K562 (cell line): ENCODE measurements around the gene RO60. TPM values are rescaled to one million over a fixed set of nuclear protein-coding genes. Genes with fewer than 3 reads are reported as not detected.

ENCODE experiments used
- BCOR ChIP-seq: fragments of 450-650 bp; IDR thresholded peaks from 2 replicates; pipeline ENCODE4 v1.6.1; 2016
- CBFA2T2 ChIP-seq: fragments of 450-650 bp; conservative IDR thresholded peaks from 2 replicates; pipeline ENCODE4 v1.6.1; 2017; ENCODE audit warnings: mild to moderate bottlenecking
- CBFA2T3 ChIP-seq: fragments of 450-650 bp; IDR thresholded peaks from 2 replicates; pipeline ENCODE4 v1.6.1; 2017
- CHD2 ChIP-seq: IDR thresholded peaks from 2 replicates; pipeline ENCODE4 v1.6.1; 2011; ENCODE audit warnings: low read depth, low read length
- DPF2 ChIP-seq: fragments of 450-650 bp; IDR thresholded peaks from 2 replicates; pipeline ENCODE4 v1.6.1; 2016
- EGR1 ChIP-seq: fragments of 450-650 bp; conservative IDR thresholded peaks from 2 replicates; pipeline ENCODE4 v1.6.1; 2017; ENCODE audit warnings: mild to moderate bottlenecking
- EP300 ChIP-seq: IDR thresholded peaks from 2 replicates; pipeline ENCODE4 v1.6.1; 2012; ENCODE audit warnings: low read length, improper control_type of control experiment
- HDAC1 ChIP-seq, 2 experiments: fragments of 450-650 bp; IDR thresholded peaks; 2 replicates each; pipeline ENCODE4 v1.6.1; 2016 to 2017; ENCODE audit warnings: inconsistent platforms in 1 of 2, mild to moderate bottlenecking in 1 of 2, moderate library complexity in 1 of 2
- HDAC2 ChIP-seq: fragments of 450-650 bp; IDR thresholded peaks from 2 replicates; pipeline ENCODE4 v1.6.1; 2016; ENCODE audit warnings: mild to moderate bottlenecking
- JUND ChIP-seq, 2 experiments: IDR thresholded peaks; 2 replicates in 1 of 2; 3 replicates in 1 of 2; pipeline ENCODE4 v1.6.1; 2011; ENCODE audit warnings: borderline replicate concordance in 2 of 2, low read depth in 2 of 2, low read length in 2 of 2, improper control_type of control experiment in 1 of 2, missing biosample characterization in 1 of 2, missing genetic modification characterization in 1 of 2, missing genetic modification reagents in 1 of 2
- KDM1A ChIP-seq, 2 experiments: fragments of 450-650 bp; IDR thresholded peaks; 2 replicates each; pipeline ENCODE4 v1.6.1; 2016; ENCODE audit warnings: mild to moderate bottlenecking in 2 of 2
- MTA2 ChIP-seq: fragments of 450-650 bp; IDR thresholded peaks from 2 replicates; pipeline ENCODE4 v1.6.1; 2016; ENCODE audit warnings: low read depth
- NCOA6 ChIP-seq: fragments of 450-650 bp; IDR thresholded peaks from 2 replicates; pipeline ENCODE4 v1.6.1; 2017; ENCODE audit warnings: mild to moderate bottlenecking
- NR2C1 ChIP-seq, 2 experiments: fragments of 450-650 bp; IDR thresholded peaks; 2 replicates each; pipeline ENCODE4 v1.6.1; 2017; ENCODE audit warnings: mild to moderate bottlenecking in 2 of 2, antibody characterized with exemption in 1 of 2, inconsistent platforms in 1 of 2, missing compliant biosample characterization in 1 of 2, missing genetic modification characterization in 1 of 2
- SOX6 ChIP-seq: fragments of 450-650 bp; IDR thresholded peaks from 2 replicates; pipeline ENCODE4 v1.6.1; 2014; ENCODE audit warnings: mild to moderate bottlenecking
- STAT5A ChIP-seq: IDR thresholded peaks from 2 replicates; pipeline ENCODE4 v1.6.1; 2012; ENCODE audit warnings: low read length, inconsistent platforms, borderline replicate concordance
- TCF3 ChIP-seq: sonication (generic); formaldehyde crosslinking; IDR thresholded peaks from 2 replicates; pipeline ENCODE4 v1.4.0; 2020; ENCODE audit warnings: mild to moderate bottlenecking, missing genetic modification reagents
- ZNF121 ChIP-seq: sonication (generic); formaldehyde crosslinking; conservative IDR thresholded peaks from 2 replicates; pipeline ENCODE4 v1.8.0; 2022; ENCODE audit warnings: missing genetic modification reagents
- polyA plus RNA-seq, 8 experiments: library from polyadenylated mRNA; depleted of rRNA in 4 of 8; stranded (reverse) in 5 of 8; unstranded in 3 of 8; fragments of >200 nt; fragmentation: Nextera tagmentation in 2 of 8; fragmentation: Illumina TruSeq in 1 of 8; extraction: Ambion mirVana in 2 of 8; extraction: Trizol in 1 of 8; gene quantifications; 2 replicates each; pipeline versions ENCODE4 v1.2.1 to v1.2.3, GENCODE V29; 2011 to 2014; ENCODE audit warnings: inconsistent platforms in 1 of 8, missing spikeins in 1 of 8
- total RNA-seq, 7 experiments: library from RNA; depleted of rRNA in 6 of 7; stranded (reverse); fragments of >200 nt in 6 of 7; fragmentation: Illumina TruSeq in 2 of 7; extraction: Trizol in 2 of 7; gene quantifications; 2 replicates each; pipeline versions ENCODE4 v1.2.1 to v1.2.3, GENCODE V29; 2011 to 2021; ENCODE audit warnings: low replicate concordance in 1 of 7
- TF ChIP-seq, protein P1 (sequence below): fragments of 450-650 bp; conservative IDR thresholded peaks from 2 replicates; pipeline ENCODE4 v1.6.1; 2016; ENCODE audit warnings: missing genetic modification characterization, low read depth, mild to moderate bottlenecking, missing compliant biosample characterization, moderate library complexity
- TF ChIP-seq, protein P2 (sequence below), 3 experiments: IDR thresholded peaks in 2 of 3; conservative IDR thresholded peaks in 1 of 3; 2 replicates each; pipeline ENCODE4 v1.5.1; 2011 to 2012; ENCODE audit warnings: low read length in 3 of 3, mild to moderate bottlenecking in 3 of 3, control low read depth in 2 of 3, improper control_type of control experiment in 1 of 3, inconsistent platforms in 1 of 3, low read depth in 1 of 3, mixed read lengths in 1 of 3, moderate library complexity in 1 of 3; ENCODE audit not compliant: insufficient read depth in 2 of 3
- TF ChIP-seq, protein P3 (sequence below), 3 experiments: fragments of 200-800 bp in 1 of 3; fragments of 250-450 bp in 1 of 3; fragments of 450-650 bp in 1 of 3; sonication (Bioruptor Pico) in 1 of 3; sonication (Bioruptor generic) in 1 of 3; formaldehyde crosslinking in 1 of 3; IDR thresholded peaks; 2 replicates each; pipeline versions ENCODE4 v1.6.1 to v1.8.0; 2016 to 2022; ENCODE audit warnings: mild to moderate bottlenecking in 2 of 3, missing genetic modification characterization in 2 of 3, missing compliant biosample characterization in 1 of 3, moderate library complexity in 1 of 3

The RO60 gene
- total and polyA plus RNA-seq, 9 of the 15 experiments (the other 6 are each of a cell fraction or from before 2014, with no cell fraction given), result 24.9 to 187 (median 101) TPM

DNA sequence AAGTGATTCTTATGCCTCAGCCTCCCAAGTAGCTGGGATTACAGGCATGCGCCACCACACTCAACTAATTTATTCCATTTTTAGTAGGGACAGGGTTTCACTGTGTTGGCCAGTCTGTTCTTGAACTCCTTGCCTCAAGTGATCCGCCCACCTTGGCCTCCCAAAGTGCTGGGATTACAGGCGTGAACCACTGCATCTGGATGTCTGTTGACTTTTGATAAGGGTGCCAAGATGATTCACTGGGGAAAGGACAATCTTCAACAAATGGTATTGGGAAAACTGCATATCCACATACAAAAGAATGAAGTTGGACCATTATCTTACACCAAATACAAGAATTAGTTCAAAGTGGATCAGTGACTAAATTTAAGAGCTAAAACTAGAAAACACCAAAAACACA lies 19.8 kb downstream of the RO60 start (continued):
- TF ChIP-seq JUND (IDR thresholded peaks at IDR 0.05; ENCODE audit: borderline replicate concordance, low read depth, low read length), result 0 out of 2 replicates have a peak, but pooled peaks have one; percentile 5
- no peak for TF ChIP-seq JUND (tag; IDR thresholded peaks at IDR 0.05; ENCODE audit: borderline replicate concordance, low read depth, low read length)
- 0 out of 4 replicates have a peak, but pooled peaks of 1 of the 2 experiments have one; percentile 29 for TF ChIP-seq HDAC1 (IDR thresholded peaks at IDR 0.05)
- 0 out of 2 replicates have a peak, but pooled peaks have one; percentile 29 for TF ChIP-seq HDAC2
- TF ChIP-seq EP300, result peak; percentile 20; the same call in 1 of the 2 replicates
- TF ChIP-seq SOX6, result no peak
- TF ChIP-seq EGR1, result peak; percentile 82
- peak; percentile 74 to 78; a peak in 3 of 4 replicates for TF ChIP-seq KDM1A (IDR thresholded peaks at IDR 0.05)
- TF ChIP-seq TCF3 (CRISPR knock-in tag), result peak; percentile 86
- 0 out of 2 replicates have a peak, but pooled peaks have one; percentile 18 for TF ChIP-seq ZNF121 (CRISPR knock-in tag)
- no peak for TF ChIP-seq CHD2
- TF ChIP-seq MTA2, result peak; percentile 26; the same call in 1 of the 2 replicates
- TF ChIP-seq, protein P1, sequence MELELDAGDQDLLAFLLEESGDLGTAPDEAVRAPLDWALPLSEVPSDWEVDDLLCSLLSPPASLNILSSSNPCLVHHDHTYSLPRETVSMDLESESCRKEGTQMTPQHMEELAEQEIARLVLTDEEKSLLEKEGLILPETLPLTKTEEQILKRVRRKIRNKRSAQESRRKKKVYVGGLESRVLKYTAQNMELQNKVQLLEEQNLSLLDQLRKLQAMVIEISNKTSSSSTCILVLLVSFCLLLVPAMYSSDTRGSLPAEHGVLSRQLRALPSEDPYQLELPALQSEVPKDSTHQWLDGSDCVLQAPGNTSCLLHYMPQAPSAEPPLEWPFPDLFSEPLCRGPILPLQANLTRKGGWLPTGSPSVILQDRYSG, result no peak
- peak; percentile 58 for TF ChIP-seq DPF2
- TF ChIP-seq CBFA2T2, result peak; percentile 84
- TF ChIP-seq, protein P2, sequence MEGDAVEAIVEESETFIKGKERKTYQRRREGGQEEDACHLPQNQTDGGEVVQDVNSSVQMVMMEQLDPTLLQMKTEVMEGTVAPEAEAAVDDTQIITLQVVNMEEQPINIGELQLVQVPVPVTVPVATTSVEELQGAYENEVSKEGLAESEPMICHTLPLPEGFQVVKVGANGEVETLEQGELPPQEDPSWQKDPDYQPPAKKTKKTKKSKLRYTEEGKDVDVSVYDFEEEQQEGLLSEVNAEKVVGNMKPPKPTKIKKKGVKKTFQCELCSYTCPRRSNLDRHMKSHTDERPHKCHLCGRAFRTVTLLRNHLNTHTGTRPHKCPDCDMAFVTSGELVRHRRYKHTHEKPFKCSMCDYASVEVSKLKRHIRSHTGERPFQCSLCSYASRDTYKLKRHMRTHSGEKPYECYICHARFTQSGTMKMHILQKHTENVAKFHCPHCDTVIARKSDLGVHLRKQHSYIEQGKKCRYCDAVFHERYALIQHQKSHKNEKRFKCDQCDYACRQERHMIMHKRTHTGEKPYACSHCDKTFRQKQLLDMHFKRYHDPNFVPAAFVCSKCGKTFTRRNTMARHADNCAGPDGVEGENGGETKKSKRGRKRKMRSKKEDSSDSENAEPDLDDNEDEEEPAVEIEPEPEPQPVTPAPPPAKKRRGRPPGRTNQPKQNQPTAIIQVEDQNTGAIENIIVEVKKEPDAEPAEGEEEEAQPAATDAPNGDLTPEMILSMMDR (IDR thresholded peaks at IDR 0.05 in 2 of 3, conservative IDR thresholded peaks at IDR 0.05 in 1 of 3; ENCODE audit: insufficient read depth in 2 of 3, low read depth in 1 of 3, low read length in 3 of 3), result no peak
- TF ChIP-seq, protein P3, sequence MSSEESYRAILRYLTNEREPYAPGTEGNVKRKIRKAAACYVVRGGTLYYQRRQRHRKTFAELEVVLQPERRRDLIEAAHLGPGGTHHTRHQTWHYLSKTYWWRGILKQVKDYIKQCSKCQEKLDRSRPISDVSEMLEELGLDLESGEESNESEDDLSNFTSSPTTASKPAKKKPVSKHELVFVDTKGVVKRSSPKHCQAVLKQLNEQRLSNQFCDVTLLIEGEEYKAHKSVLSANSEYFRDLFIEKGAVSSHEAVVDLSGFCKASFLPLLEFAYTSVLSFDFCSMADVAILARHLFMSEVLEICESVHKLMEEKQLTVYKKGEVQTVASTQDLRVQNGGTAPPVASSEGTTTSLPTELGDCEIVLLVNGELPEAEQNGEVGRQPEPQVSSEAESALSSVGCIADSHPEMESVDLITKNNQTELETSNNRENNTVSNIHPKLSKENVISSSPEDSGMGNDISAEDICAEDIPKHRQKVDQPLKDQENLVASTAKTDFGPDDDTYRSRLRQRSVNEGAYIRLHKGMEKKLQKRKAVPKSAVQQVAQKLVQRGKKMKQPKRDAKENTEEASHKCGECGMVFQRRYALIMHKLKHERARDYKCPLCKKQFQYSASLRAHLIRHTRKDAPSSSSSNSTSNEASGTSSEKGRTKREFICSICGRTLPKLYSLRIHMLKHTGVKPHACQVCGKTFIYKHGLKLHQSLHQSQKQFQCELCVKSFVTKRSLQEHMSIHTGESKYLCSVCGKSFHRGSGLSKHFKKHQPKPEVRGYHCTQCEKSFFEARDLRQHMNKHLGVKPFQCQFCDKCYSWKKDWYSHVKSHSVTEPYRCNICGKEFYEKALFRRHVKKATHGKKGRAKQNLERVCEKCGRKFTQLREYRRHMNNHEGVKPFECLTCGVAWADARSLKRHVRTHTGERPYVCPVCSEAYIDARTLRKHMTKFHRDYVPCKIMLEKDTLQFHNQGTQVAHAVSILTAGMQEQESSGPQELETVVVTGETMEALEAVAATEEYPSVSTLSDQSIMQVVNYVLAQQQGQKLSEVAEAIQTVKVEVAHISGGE (CRISPR knock-in tag; IDR thresholded peaks at IDR 0.05), result no peak
- peak; percentile 23; the same call in 1 of the 2 replicates for TF ChIP-seq BCOR
- no peak for TF ChIP-seq NCOA6
- TF ChIP-seq NR2C1 (IDR thresholded peaks at IDR 0.05), result no peak
- TF ChIP-seq NR2C1 (tag; IDR thresholded peaks at IDR 0.05), result no peak
- TF ChIP-seq CBFA2T3, result peak; percentile 91
- TF ChIP-seq STAT5A, result 0 out of 2 replicates have a peak, but pooled peaks have one; percentile 23
